A673 (cell line): ENCODE results near the gene RPL36AL. TPM values are rescaled to one million over a fixed set of nuclear protein-coding genes. Genes with fewer than 3 reads are reported as not detected.

ENCODE experiments used
- BruUV-seq: library from RNA; stranded (reverse); fragments of 400-500 nt; replicated peaks from 2 replicates; lab custom pipeline; 2021; lab: Mats Ljungman, UMichigan
- CTCF ChIA-PET: fragments of 300-600 bp; sonication (Branson Sonifier 250); formaldehyde crosslinking; loops from one replicate; lab custom pipeline; 2022; ENCODE audit warnings: antibody characterized with exemption; lab: Charles Lee
- POLR2A ChIA-PET: fragments of 300-600 bp; sonication (Branson Sonifier 250); formaldehyde crosslinking; loops from one replicate; lab custom pipeline; 2022; ENCODE audit warnings: antibody characterized with exemption; ENCODE audit not compliant: low non-redundant PET; lab: Charles Lee
- DNase-seq: peaks from one replicate; pipeline ENCODE4 v3.0.0-alpha.2; 2015; ENCODE audit warnings: low spot score
- H3K27ac ChIP-seq: fragments of 200-600 bp; sonication (generic); 2 replicates; pipeline ENCODE4 v1.5.1; 2016; ENCODE audit warnings: mixed run types, low read depth, mild to moderate bottlenecking, mixed read lengths, antibody characterized with exemption, low read length; ENCODE audit not compliant: poor library complexity, severe bottlenecking
- H3K27me3 ChIP-seq: fragments of 200-600 bp; sonication (generic); replicated peaks from 2 replicates; pipeline ENCODE4 v1.6.1; 2017; ENCODE audit warnings: mixed run types, low read depth, mild to moderate bottlenecking, mixed read lengths, antibody characterized with exemption, low read length; ENCODE audit not compliant: insufficient read depth, poor library complexity
- H3K36me3 ChIP-seq: fragments of 200-600 bp; sonication (generic); 2 replicates; pipeline ENCODE4 v1.6.1; 2016; ENCODE audit warnings: mixed run types, mild to moderate bottlenecking, mixed read lengths, antibody characterized with exemption, low read length; ENCODE audit not compliant: insufficient read depth, poor library complexity, severe bottlenecking
- H3K4me1 ChIP-seq: fragments of 200-600 bp; sonication (generic); 2 replicates; pipeline ENCODE4 v1.6.1; 2017; ENCODE audit warnings: mixed run types, mild to moderate bottlenecking, mixed read lengths, antibody characterized with exemption, low read length; ENCODE audit not compliant: insufficient read depth, poor library complexity, severe bottlenecking
- H3K4me3 ChIP-seq: fragments of 200-600 bp; sonication (generic); 2 replicates; pipeline ENCODE4 v1.5.1; 2016; ENCODE audit warnings: low read depth, mixed run types, mild to moderate bottlenecking, mixed read lengths, low read length; ENCODE audit not compliant: poor library complexity, severe bottlenecking
- H3K9me3 ChIP-seq: fragments of 200-600 bp; sonication (generic); 2 replicates; pipeline ENCODE4 v1.6.1; 2016; ENCODE audit warnings: mixed run types, low read depth, mild to moderate bottlenecking, mixed read lengths, antibody characterized with exemption, low read length; ENCODE audit not compliant: poor library complexity, severe bottlenecking
- CTCF ChIP-seq: fragments of 300-800, 200-600 bp; sonication (generic); conservative IDR thresholded peaks from 2 replicates; pipeline ENCODE4 v1.5.1; 2017; ENCODE audit warnings: low read depth, mild to moderate bottlenecking, antibody characterized with exemption, low read length, moderate library complexity, mixed read lengths
- EZH2 ChIP-seq: fragments of 200-600 bp; sonication (generic); IDR thresholded peaks from 2 replicates; pipeline ENCODE4 v1.6.1; 2017; ENCODE audit warnings: borderline replicate concordance, low read depth, mild to moderate bottlenecking, mixed read lengths, antibody characterized with exemption, low read length; ENCODE audit not compliant: poor library complexity, severe bottlenecking
- intact Hi-C: fragments of 100-400 bp; cut with micrococcal nuclease; formaldehyde crosslinking; loops from one replicate; pipeline ENCODE4 v1.10.0; 2022; ENCODE audit not compliant: unreplicated experiment
- total RNA-seq: library from RNA; stranded (reverse); gene quantifications from 2 replicates; pipeline ENCODE4 v1.2.3, GENCODE V29; 2021

Gene RPL36AL
- total RNA-seq, 1 experiment from 2014 or later: 202 TPM

GRCh38 chr14:49583629-49584028 is 36.8 kb downstream of the RPL36AL start:
- H3K36me3 ChIP-seq: peaks cover 33% of the 10 kb centered on the region
- peak overlapping the region; percentile 87 for H3K27ac ChIP-seq
- peak overlapping the region; percentile 76 for H3K4me3 ChIP-seq
- no peak for DNase-seq
- H3K27me3 ChIP-seq: no peaks in the 10 kb centered on the region
- H3K9me3 ChIP-seq: no peaks in the 10 kb centered on the region
- no TSS peak for BruUV-seq
- ChIA-PET POLR2A (interaction anchor here (0.6 kb wide), 1 partner anchor 56 kb away, joined by 3 read pairs; no protein-coding TSS in a partner anchor), CTCF (no interaction called here)
- H3K4me1 ChIP-seq: peaks cover 21% of the 10 kb centered on the region
- intact Hi-C loops: no loop called here
- TF ChIP-seq CTCF: no peak
- no peak for TF ChIP-seq EZH2

GRCh38 chr14:49582113-49582977 is 38.1 kb downstream of the RPL36AL start:
- ChIA-PET POLR2A (no interaction called here), CTCF (no interaction called here)
- no TSS peak for BruUV-seq
- intact Hi-C loops: no loop called here
- Histone ChIP-seq H3K4me1 (peaks cover 21% of the 10 kb centered on the region), H3K27me3 (no peaks in the 10 kb centered on the region), H3K9me3 (no peaks in the 10 kb centered on the region), H3K36me3 (peaks cover 43% of the 10 kb centered on the region), H3K4me3 (no peak overlapping the region), H3K27ac (peak overlapping the region; percentile 4)
- no peak for TF ChIP-seq CTCF
- no peak for TF ChIP-seq EZH2
- DNase-seq: no peak

GRCh38 chr14:49581209-49582112 is 39.0 kb downstream of the RPL36AL start:
- no TSS peak for BruUV-seq
- CTCF ChIA-PET: no interaction called here
- TF ChIP-seq EZH2 (no peak), CTCF (no peak)
- peaks cover 52% of the 10 kb centered on the region for H3K36me3 ChIP-seq
- intact Hi-C loops: no loop called here
- peaks cover 21% of the 10 kb centered on the region for H3K4me1 ChIP-seq
- no peaks in the 10 kb centered on the region for H3K27me3 ChIP-seq
- no peak overlapping the region for H3K4me3 ChIP-seq
- no peak for DNase-seq
- H3K9me3 ChIP-seq: no peaks in the 10 kb centered on the region
- no peak overlapping the region for H3K27ac ChIP-seq
- POLR2A ChIA-PET: no interaction called here
